Nephron (organoid): ENCODE measurements around the gene DMTF1.

Experiments used
- H3K27ac Mint-ChIP-seq, 3 experiments: 2 replicates each; pipeline ENCODE4 v1.8.0; 2020; ENCODE audit warnings: mixed read lengths in 3 of 3, mild to moderate bottlenecking in 2 of 3, moderate library complexity in 1 of 3
- H3K27me3 Mint-ChIP-seq: 2 replicates; pipeline ENCODE4 v1.8.0; 2021; ENCODE audit warnings: low read depth, mild to moderate bottlenecking, moderate library complexity, mixed read lengths
- H3K36me3 Mint-ChIP-seq: 2 replicates; pipeline ENCODE4 v1.8.0; 2020; ENCODE audit warnings: low read depth, mixed read lengths
- H3K4me1 Mint-ChIP-seq: 2 replicates; pipeline ENCODE4 v1.8.0; 2020; ENCODE audit warnings: mixed read lengths
- H3K4me3 Mint-ChIP-seq, 3 experiments: 2 replicates each; pipeline ENCODE4 v1.8.0; 2020; ENCODE audit warnings: mild to moderate bottlenecking in 3 of 3, mixed read lengths in 3 of 3, moderate library complexity in 2 of 3
- H3K9me3 Mint-ChIP-seq: 2 replicates; pipeline ENCODE4 v1.8.0; 2020; ENCODE audit warnings: mixed read lengths
- TF ChIP-seq, protein P1 (sequence below), 3 experiments: fragments of 200-600 bp; sonication (generic); IDR thresholded peaks; one replicate each; pipeline ENCODE4 v1.5.0; 2021; ENCODE audit warnings: antibody characterized with exemption in 3 of 3; ENCODE audit not compliant: unreplicated experiment in 3 of 3

The DMTF1 gene

DNA sequence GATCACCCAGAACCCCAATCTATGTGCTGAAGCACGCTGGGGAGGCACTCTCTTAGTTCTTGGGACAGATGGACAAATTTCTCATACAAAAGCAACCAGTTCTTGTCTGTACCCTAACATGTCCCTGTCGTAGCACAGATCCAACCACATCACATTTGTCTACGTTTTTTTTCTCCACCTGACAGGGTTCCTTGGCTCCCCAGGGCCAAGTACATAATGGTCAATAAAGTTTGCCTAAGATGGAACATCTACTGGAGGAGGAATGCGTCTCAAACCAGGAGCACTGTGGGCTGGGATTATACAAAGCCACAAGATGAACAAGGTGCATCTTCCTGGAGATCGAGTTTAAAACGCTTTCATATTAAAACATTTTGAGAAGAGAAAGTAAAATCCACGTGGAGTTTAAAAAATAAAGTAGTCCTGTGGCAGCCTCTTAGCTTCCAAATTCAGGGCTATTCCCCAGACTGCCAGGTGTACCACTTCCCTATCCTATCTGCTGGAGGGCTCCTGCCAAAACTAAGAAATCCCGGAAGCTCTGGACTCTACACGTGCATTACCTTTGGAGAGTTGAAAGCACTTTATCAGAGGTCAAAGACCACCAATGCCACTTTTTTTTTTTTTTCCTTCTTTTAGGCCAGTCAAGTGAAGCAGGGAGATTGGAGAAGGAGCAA is 65.9 kb downstream of the DMTF1 start:
- TF ChIP-seq, protein P1, sequence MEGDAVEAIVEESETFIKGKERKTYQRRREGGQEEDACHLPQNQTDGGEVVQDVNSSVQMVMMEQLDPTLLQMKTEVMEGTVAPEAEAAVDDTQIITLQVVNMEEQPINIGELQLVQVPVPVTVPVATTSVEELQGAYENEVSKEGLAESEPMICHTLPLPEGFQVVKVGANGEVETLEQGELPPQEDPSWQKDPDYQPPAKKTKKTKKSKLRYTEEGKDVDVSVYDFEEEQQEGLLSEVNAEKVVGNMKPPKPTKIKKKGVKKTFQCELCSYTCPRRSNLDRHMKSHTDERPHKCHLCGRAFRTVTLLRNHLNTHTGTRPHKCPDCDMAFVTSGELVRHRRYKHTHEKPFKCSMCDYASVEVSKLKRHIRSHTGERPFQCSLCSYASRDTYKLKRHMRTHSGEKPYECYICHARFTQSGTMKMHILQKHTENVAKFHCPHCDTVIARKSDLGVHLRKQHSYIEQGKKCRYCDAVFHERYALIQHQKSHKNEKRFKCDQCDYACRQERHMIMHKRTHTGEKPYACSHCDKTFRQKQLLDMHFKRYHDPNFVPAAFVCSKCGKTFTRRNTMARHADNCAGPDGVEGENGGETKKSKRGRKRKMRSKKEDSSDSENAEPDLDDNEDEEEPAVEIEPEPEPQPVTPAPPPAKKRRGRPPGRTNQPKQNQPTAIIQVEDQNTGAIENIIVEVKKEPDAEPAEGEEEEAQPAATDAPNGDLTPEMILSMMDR (IDR thresholded peaks at IDR 0.05; ENCODE audit: unreplicated experiment in 3 of 3), result no peak
- Mint-ChIP-seq H3K36me3 (peaks cover 10% of the 10 kb centered on the region), H3K4me1 (peaks cover 33% of the 10 kb centered on the region), H3K4me3 (peak overlapping the region; percentile 97 to 98 (median 98)), H3K27me3 (peaks cover 3% of the 10 kb centered on the region), H3K9me3 (no peaks in the 10 kb centered on the region), H3K27ac (peak overlapping the region; percentile 63 to 87 (median 84))

DNA sequence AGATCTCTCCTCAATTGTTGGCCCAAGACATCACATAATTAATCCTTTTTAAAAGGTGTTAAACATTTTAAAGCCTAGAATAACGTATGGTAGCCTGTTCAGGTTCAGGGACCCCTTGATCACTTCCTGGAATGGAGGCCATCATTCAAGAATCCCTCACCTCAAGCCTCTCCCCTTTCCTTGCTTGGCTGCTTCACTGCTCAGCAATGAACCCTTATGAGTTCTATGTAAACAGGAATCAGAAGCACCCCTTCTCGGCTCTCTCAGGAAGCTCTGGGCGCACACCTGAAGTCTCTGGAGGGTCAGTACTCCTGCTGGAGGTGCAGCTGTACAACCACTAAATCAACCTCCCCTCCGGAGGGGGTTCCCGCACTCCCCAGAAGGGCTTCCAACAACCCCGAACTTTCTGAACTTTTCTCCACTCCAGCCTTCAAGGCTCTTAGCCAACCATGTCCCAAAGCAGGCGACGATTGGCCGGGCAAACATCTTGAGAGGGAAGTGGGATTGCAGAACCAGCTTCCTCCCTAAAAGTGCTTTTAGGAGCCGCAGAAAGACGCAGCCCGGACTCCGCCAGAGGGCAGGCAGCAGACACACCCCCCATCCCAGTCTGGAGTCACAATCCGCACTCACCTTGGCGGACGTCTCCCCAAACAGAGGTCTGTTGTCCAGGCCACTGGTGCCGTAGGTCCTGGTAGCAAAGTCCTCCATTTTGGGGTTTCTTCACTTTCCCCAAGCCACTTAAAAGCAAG is 66.7 kb downstream of the DMTF1 start:
- Mint-ChIP-seq H3K9me3 (no peaks in the 10 kb centered on the region), H3K27ac (peak overlapping the region; percentile 63 to 87 (median 84)), H3K4me3 (peak overlapping the region; percentile 97 to 98 (median 98)), H3K4me1 (peaks cover 29% of the 10 kb centered on the region), H3K27me3 (peaks cover 3% of the 10 kb centered on the region), H3K36me3 (peaks cover 7% of the 10 kb centered on the region)
- TF ChIP-seq, protein P1 (IDR thresholded peaks at IDR 0.05; ENCODE audit: unreplicated experiment in 3 of 3), result no peak

DNA sequence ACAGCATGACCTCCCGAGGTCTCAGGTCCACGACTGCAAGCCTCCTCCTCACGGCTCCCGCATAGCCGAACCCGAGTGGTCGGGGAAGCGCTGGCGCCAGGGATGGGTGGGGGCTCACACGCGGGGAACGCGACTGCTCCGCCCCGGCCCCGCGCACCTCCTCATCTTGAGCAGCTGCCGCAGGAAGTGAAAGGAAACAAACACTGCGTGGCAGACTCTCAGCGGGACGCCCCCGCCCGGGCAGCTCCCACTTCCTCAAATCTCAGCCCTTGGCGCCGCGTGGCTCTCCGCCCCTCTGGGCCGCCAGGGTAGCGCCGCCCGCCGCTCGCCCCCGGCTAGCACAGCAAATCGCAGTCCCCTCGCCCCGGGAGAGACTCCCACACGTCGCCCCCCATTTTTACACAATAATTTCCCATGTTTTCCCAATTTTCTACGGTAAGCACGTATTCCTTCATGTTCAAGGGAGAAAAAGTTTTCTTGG is 67.3 kb downstream of the DMTF1 start, which contains the start of gene TMEM243:
TMEM243 (minus strand) TSS at position 188 of the 481 bp plus-strand sequence. CDS start 229 bp downstream, outside the sequence.
- Mint-ChIP-seq H3K4me3 (peak within 1 kb of the TSS; percentile 97 to 98 (median 98)), H3K27me3 (peaks cover 3% of the 10 kb centered on the region), H3K9me3 (no peaks in the 10 kb centered on the region), H3K4me1 (peaks cover 28% of the 10 kb centered on the region), H3K27ac (peak within 1 kb of the TSS; percentile 63 to 87 (median 84)), H3K36me3 (peaks cover 1% of the 10 kb centered on the region)
- TF ChIP-seq, protein P1 (IDR thresholded peaks at IDR 0.05; ENCODE audit: unreplicated experiment in 3 of 3), result no peak

DNA sequence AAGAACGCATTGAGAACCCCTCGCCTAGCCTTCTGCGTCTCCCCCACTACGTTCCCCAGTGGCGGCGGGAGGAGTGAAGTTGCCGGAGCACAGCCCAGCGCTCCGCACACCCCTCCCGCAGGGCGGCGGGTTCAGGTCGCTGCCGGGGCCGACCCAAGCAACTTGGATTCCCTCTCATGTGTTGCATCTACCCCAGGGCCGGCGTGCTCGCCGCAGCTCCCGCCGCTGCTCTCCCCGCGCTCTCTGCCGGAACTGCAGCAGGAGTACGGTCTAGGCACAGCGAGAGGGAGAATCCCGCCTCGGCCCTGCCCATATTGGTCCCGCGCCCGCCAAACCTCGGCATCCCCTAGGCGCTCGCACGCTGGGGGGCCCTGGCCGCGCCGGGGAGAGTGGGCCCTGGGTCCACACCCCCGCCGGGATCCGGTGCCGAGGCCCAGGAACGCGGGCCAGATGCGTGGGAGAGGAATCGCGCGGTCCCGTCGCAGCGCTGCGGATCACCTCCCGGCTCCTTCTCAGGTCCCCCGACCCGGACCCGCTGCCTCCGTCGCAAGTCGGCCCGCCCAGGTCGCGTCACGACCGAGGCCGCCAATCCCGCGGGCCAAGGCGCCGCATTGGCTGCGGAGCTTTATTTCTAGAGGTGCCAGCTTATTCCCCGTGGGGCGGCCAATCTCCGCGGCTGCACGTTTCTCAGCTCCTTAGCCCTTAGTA is 67.9 kb downstream of the DMTF1 start:
- peaks cover 3% of the 10 kb centered on the region for H3K27me3 Mint-ChIP-seq
- peaks cover 28% of the 10 kb centered on the region for H3K4me1 Mint-ChIP-seq
- no peaks in the 10 kb centered on the region for H3K9me3 Mint-ChIP-seq
- TF ChIP-seq, protein P1 (IDR thresholded peaks at IDR 0.05; ENCODE audit: unreplicated experiment in 3 of 3), result no peak
- H3K4me3 Mint-ChIP-seq, result peak overlapping the region; percentile 97 to 98 (median 98)
- no peaks in the 10 kb centered on the region for H3K36me3 Mint-ChIP-seq
- H3K27ac Mint-ChIP-seq, result peak overlapping the region; percentile 63 to 87 (median 84)

DNA sequence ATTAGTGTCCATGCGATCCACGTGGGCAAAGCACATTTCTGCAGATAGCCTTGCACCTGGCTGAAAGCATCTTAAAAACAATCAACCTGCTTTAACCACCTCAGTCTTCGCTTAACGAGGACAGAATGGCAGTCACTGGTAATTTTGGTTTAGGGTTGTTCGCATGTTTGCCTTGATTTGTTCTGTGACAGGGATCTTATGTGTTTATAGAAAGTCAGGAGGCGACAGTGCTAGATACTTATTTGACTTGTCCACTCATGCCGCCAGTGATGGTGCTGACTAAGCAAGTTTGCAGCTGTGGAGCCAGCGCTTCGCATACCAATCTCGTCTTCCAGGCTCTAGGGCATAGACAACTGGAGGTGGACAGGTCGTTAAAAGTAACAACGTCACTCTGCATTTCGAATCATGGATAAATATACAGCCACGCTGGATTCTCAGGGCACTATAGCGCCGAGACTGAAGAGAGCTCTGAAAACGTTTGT is 68.5 kb downstream of the DMTF1 start:
- peak overlapping the region in 2 of 3 experiments; percentile 17 to 22 for H3K27ac Mint-ChIP-seq
- peaks cover 9% of the 10 kb centered on the region for H3K27me3 Mint-ChIP-seq
- no peaks in the 10 kb centered on the region for H3K9me3 Mint-ChIP-seq
- TF ChIP-seq, protein P1 (IDR thresholded peaks at IDR 0.05; ENCODE audit: unreplicated experiment in 3 of 3), result no peak
- peaks cover 28% of the 10 kb centered on the region for H3K4me1 Mint-ChIP-seq
- H3K4me3 Mint-ChIP-seq, result peak overlapping the region; percentile 90 to 98 (median 97)
- H3K36me3 Mint-ChIP-seq, result no peaks in the 10 kb centered on the region
